RWPE1 (cell line): ENCODE data around the gene CCNI.

Experiments used
- CTCF ChIA-PET: fragments of 350-600 bp; sonication (Branson Sonifier 250); formaldehyde crosslinking; extraction: SDS; loops from one replicate; lab custom pipeline; 2021; lab: Yijun Ruan, JAX
- POLR2A ChIA-PET: fragments of 400-600 bp; formaldehyde crosslinking; extraction: SDS; loops from one replicate; lab custom pipeline; 2020; ENCODE audit warnings: antibody characterized with exemption; ENCODE audit not compliant: low non-redundant PET; lab: Yijun Ruan, JAX
- DNase-seq: peaks from one replicate; pipeline ENCODE4 v3.0.0; 2012; ENCODE audit warnings: low spot score
- H3K27ac ChIP-seq: fragments of 450-650 bp; 2 replicates; pipeline ENCODE4 v1.5.1; 2017
- CTCF ChIP-seq: fragments of 450-650 bp; conservative IDR thresholded peaks from 2 replicates; pipeline ENCODE4 v1.5.1; 2017; ENCODE audit warnings: low read depth, mild to moderate bottlenecking

The CCNI gene

GRCh38 chr4:77076889-77077635 is 1.3 kb upstream of the CCNI start:
- H3K27ac ChIP-seq = no peak overlapping the region
- CTCF ChIA-PET = interaction anchor here (0.6 kb wide), 2 partner anchors 44 to 925 kb away, joined by 3 to 6 read pairs; no protein-coding TSS in a partner anchor
- POLR2A ChIA-PET = no interaction called here
- no peak for DNase-seq
- TF ChIP-seq CTCF = no peak

GRCh38 chr4:77074981-77075855 is 571 bp downstream of the CCNI start:
- TF ChIP-seq CTCF = no peak
- ChIA-PET CTCF (interaction anchor here (0.6 to 0.7 kb wide), 3 partner anchors 26 to 71 kb away, joined by 3 to 5 read pairs (median 3); no protein-coding TSS in a partner anchor), POLR2A (interaction anchor here (0.6 kb wide), 1 partner anchor 82 kb away, joined by 6 read pairs; no protein-coding TSS in a partner anchor)
- peak; percentile 36 for DNase-seq
- H3K27ac ChIP-seq = peak overlapping the region; percentile 95

GRCh38 chr4:77074381-77074831 is 1.4 kb downstream of the CCNI start:
- peak overlapping the region; percentile 95 for H3K27ac ChIP-seq
- DNase-seq = no peak
- CTCF ChIA-PET = interaction anchor here (0.6 to 1.2 kb wide), 4 partner anchors 25 to 72 kb away, joined by 3 to 5 read pairs (median 4); no protein-coding TSS in a partner anchor
- POLR2A ChIA-PET = no interaction called here
- no peak for TF ChIP-seq CTCF

- H3K27ac ChIP-seq = no peak overlapping the region
- ChIA-PET POLR2A (no interaction called here), CTCF (interaction anchor here (1.2 kb wide), 1 partner anchor 27 kb away, joined by 5 read pairs; no protein-coding TSS in a partner anchor)
- DNase-seq = peak; percentile 4
- no peak for TF ChIP-seq CTCF
Observed at GRCh38 chr4:77073981-77074380, 1.8 kb downstream of the CCNI start.

GRCh38 chr4:77073106-77073809 is 2.5 kb downstream of the CCNI start:
- DNase-seq = no peak
- no peak for TF ChIP-seq CTCF
- CTCF ChIA-PET = interaction anchor here (1.2 kb wide), 1 partner anchor 26 kb away, joined by 5 read pairs; no protein-coding TSS in a partner anchor
- POLR2A ChIA-PET = no interaction called here
- no peak overlapping the region for H3K27ac ChIP-seq
